SK-N-SH treated with all-trans-retinoic acid at 6 μM for 48 hours (cell line): ENCODE results near the gene MESP1.

Experiments used
- ATAC-seq: fragments of 200-7000 bp; cut with Tn5 transposase; 3 replicates; pipeline ENCODE4 v1.9.1; 2020; ENCODE audit warnings: mild to moderate bottlenecking, moderate library complexity
- ARNTL ChIP-seq: fragments of 450-650 bp; formaldehyde crosslinking; IDR thresholded peaks from 2 replicates; pipeline ENCODE4 v1.5.0; 2020; ENCODE audit warnings: low read depth, mild to moderate bottlenecking, moderate library complexity, borderline replicate concordance
- CSDC2 ChIP-seq: fragments of 250-450 bp; sonication (Bioruptor Pico); IDR thresholded peaks from 2 replicates; pipeline ENCODE4 v1.5.0; 2020; ENCODE audit warnings: mild to moderate bottlenecking, moderate library complexity
- CSRNP3 ChIP-seq: fragments of 250-450 bp; sonication (Bioruptor Pico); IDR thresholded peaks from 2 replicates; pipeline ENCODE4 v1.5.1; 2021; ENCODE audit warnings: mild to moderate bottlenecking, moderate library complexity
- ESRRG ChIP-seq: fragments of 250-450 bp; sonication (Bioruptor Pico); IDR thresholded peaks from 2 replicates; pipeline ENCODE4 v1.6.1; 2021; ENCODE audit warnings: mild to moderate bottlenecking
- GLIS3 ChIP-seq: fragments of 250-450 bp; sonication (Bioruptor Pico); IDR thresholded peaks from 2 replicates; pipeline ENCODE4 v1.5.0; 2020; ENCODE audit warnings: mild to moderate bottlenecking, moderate library complexity
- ISL1 ChIP-seq: fragments of 250-450 bp; sonication (Bioruptor Pico); IDR thresholded peaks from 2 replicates; pipeline ENCODE4 v2.1.2; 2022; ENCODE audit warnings: mild to moderate bottlenecking, moderate library complexity
- OSR1 ChIP-seq: fragments of 250-450 bp; sonication (Bioruptor Pico); IDR thresholded peaks from 2 replicates; pipeline ENCODE4 v1.8.0; 2022; ENCODE audit warnings: moderate library complexity, mild to moderate bottlenecking, inconsistent platforms
- POU6F1 ChIP-seq: fragments of 250-450 bp; sonication (Bioruptor Pico); IDR thresholded peaks from 2 replicates; pipeline ENCODE4 v1.8.0; 2021; ENCODE audit warnings: low read depth, mild to moderate bottlenecking, moderate library complexity, borderline replicate concordance
- PPARA ChIP-seq: fragments of 250-450 bp; sonication (Bioruptor Pico); IDR thresholded peaks from 2 replicates; pipeline ENCODE4 v1.5.0; 2020; ENCODE audit warnings: mild to moderate bottlenecking, borderline replicate concordance
- RARB ChIP-seq: fragments of 250-450 bp; sonication (Bioruptor Pico); IDR thresholded peaks from 2 replicates; pipeline ENCODE4 v1.8.0; 2021; ENCODE audit warnings: mild to moderate bottlenecking, moderate library complexity
- SNAI2 ChIP-seq: fragments of 250-450 bp; sonication (Bioruptor Pico); IDR thresholded peaks from 2 replicates; pipeline ENCODE4 v1.5.0; 2020; ENCODE audit warnings: mild to moderate bottlenecking, moderate library complexity
- TCF4 ChIP-seq: fragments of 250-450 bp; sonication (Bioruptor Pico); IDR thresholded peaks from 2 replicates; pipeline ENCODE4 v1.8.0; 2021; ENCODE audit warnings: mild to moderate bottlenecking, moderate library complexity, borderline replicate concordance
- TOX ChIP-seq: fragments of 250-450 bp; sonication (Bioruptor Pico); IDR thresholded peaks from 2 replicates; pipeline ENCODE4 v1.8.0; 2021; ENCODE audit warnings: mild to moderate bottlenecking, moderate library complexity, borderline replicate concordance
- TSHZ2 ChIP-seq: fragments of 250-450 bp; sonication (Bioruptor Pico); IDR thresholded peaks from 2 replicates; pipeline ENCODE4 v1.5.0; 2020; ENCODE audit warnings: mild to moderate bottlenecking, moderate library complexity
- ZC3H10 ChIP-seq: fragments of 250-450 bp; sonication (Bioruptor Pico); IDR thresholded peaks from 2 replicates; pipeline ENCODE4 v1.5.1; 2021; ENCODE audit warnings: mild to moderate bottlenecking, moderate library complexity
- ZFP3 ChIP-seq: fragments of 250-450 bp; sonication (Bioruptor Pico); IDR thresholded peaks from 2 replicates; pipeline ENCODE4 v1.5.0; 2020; ENCODE audit warnings: mild to moderate bottlenecking, moderate library complexity
- ZFP30 ChIP-seq: fragments of 450-650 bp; formaldehyde crosslinking; IDR thresholded peaks from 2 replicates; pipeline ENCODE4 v1.5.0; 2022; ENCODE audit warnings: mild to moderate bottlenecking, moderate library complexity
- ZNF565 ChIP-seq: fragments of 450-650 bp; formaldehyde crosslinking; conservative IDR thresholded peaks from 2 replicates; pipeline ENCODE4 v1.5.0; 2020; ENCODE audit warnings: low read depth, mild to moderate bottlenecking, moderate library complexity
- ZNF70 ChIP-seq: fragments of 450-650 bp; formaldehyde crosslinking; IDR thresholded peaks from 2 replicates; pipeline ENCODE4 v1.5.0; 2020; ENCODE audit warnings: mild to moderate bottlenecking, moderate library complexity
- ZNF8 ChIP-seq: fragments of 450-650 bp; formaldehyde crosslinking; IDR thresholded peaks from 2 replicates; pipeline ENCODE4 v1.5.0; 2020; ENCODE audit warnings: mild to moderate bottlenecking, moderate library complexity
- TF ChIP-seq, protein P1 (sequence below): fragments of 250-450 bp; sonication (Bioruptor Pico); IDR thresholded peaks from 2 replicates; pipeline ENCODE4 v1.8.0; 2020; ENCODE audit warnings: mild to moderate bottlenecking, moderate library complexity, borderline replicate concordance
- TF ChIP-seq, protein P2 (sequence below): fragments of 250-450 bp; sonication (Bioruptor Pico); IDR thresholded peaks from 2 replicates; pipeline ENCODE4 v1.5.1; 2020; ENCODE audit warnings: low read depth, mild to moderate bottlenecking, moderate library complexity

MESP1 gene

DNA sequence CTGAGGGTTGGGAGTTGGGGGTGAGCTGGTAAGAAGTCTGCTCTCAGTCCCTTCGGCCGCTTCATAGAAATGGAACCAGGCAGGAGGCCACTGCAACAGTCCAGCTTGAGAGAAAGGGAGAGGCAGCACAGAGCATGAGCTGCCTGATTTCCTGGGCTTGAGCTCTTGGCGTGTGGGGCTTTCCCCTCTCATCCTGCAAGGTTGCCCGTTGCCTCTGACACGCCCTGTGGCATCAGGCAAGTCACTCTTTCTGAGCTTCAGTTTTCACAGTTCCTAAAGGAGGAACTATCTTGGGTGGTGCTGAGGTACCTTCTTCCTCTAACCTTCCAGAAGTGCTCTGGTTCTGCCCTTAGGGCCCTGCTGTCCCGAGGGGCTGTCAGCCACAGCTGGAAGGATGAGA is 30.0 kb upstream of the MESP1 start:
- ATAC-seq = no peak
- TF ChIP-seq OSR1 (no peak), PPARA (CRISPR knock-in tag) (no peak), ARNTL (CRISPR knock-in tag) (no peak), RARB (CRISPR knock-in tag) (no peak), GLIS3 (CRISPR knock-in tag) (no peak), ZFP30 (CRISPR knock-in tag) (no peak), POU6F1 (CRISPR knock-in tag) (no peak), TOX (no peak), SNAI2 (CRISPR knock-in tag) (no peak), TSHZ2 (no peak), CSDC2 (CRISPR knock-in tag) (no peak), ZC3H10 (CRISPR knock-in tag) (no peak), ZNF565 (no peak), TCF4 (no peak), ESRRG (CRISPR knock-in tag) (no peak), ZFP3 (CRISPR knock-in tag) (no peak), CSRNP3 (CRISPR knock-in tag) (no peak)
- TF ChIP-seq, protein P1, sequence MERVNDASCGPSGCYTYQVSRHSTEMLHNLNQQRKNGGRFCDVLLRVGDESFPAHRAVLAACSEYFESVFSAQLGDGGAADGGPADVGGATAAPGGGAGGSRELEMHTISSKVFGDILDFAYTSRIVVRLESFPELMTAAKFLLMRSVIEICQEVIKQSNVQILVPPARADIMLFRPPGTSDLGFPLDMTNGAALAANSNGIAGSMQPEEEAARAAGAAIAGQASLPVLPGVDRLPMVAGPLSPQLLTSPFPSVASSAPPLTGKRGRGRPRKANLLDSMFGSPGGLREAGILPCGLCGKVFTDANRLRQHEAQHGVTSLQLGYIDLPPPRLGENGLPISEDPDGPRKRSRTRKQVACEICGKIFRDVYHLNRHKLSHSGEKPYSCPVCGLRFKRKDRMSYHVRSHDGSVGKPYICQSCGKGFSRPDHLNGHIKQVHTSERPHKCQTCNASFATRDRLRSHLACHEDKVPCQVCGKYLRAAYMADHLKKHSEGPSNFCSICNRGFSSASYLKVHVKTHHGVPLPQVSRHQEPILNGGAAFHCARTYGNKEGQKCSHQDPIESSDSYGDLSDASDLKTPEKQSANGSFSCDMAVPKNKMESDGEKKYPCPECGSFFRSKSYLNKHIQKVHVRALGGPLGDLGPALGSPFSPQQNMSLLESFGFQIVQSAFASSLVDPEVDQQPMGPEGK (CRISPR knock-in tag) = no peak
- TF ChIP-seq, protein P2, sequence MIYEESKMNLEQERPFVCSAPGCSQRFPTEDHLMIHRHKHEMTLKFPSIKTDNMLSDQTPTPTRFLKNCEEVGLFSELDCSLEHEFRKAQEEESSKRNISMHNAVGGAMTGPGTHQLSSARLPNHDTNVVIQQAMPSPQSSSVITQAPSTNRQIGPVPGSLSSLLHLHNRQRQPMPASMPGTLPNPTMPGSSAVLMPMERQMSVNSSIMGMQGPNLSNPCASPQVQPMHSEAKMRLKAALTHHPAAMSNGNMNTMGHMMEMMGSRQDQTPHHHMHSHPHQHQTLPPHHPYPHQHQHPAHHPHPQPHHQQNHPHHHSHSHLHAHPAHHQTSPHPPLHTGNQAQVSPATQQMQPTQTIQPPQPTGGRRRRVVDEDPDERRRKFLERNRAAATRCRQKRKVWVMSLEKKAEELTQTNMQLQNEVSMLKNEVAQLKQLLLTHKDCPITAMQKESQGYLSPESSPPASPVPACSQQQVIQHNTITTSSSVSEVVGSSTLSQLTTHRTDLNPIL (CRISPR knock-in tag) = no peak

- TF ChIP-seq ISL1 (CRISPR knock-in tag) (no peak), ZFP3 (CRISPR knock-in tag) (peak; percentile 89)
- no peak for ATAC-seq
Measured at GRCh38 chr15:89780601-89781000, 29.6 kb upstream of the MESP1 start.

DNA sequence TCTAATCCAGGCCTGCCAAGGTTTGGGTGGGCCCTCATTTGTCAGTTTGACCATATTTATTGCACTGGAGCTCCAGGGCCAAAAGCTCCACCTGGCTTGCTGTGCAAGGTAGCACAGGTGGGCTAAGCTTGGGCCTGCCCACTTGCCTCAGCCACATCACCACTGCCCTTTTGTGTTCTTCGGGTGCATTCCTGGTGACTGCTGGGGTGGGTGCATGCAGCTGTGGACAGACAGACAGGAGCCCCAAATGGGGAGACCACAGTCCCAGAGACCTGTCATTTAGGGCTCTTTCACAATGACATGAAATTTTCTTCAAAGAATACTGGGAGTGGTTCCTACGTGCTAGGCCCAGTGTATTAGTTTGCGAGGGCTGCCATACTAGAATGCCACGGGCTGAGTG is 27.8 kb upstream of the MESP1 start:
- TF ChIP-seq ZC3H10 (CRISPR knock-in tag) = no peak
- no peak for TF ChIP-seq ZNF565
- TF ChIP-seq ARNTL (CRISPR knock-in tag) = no peak
- no peak for ATAC-seq

DNA sequence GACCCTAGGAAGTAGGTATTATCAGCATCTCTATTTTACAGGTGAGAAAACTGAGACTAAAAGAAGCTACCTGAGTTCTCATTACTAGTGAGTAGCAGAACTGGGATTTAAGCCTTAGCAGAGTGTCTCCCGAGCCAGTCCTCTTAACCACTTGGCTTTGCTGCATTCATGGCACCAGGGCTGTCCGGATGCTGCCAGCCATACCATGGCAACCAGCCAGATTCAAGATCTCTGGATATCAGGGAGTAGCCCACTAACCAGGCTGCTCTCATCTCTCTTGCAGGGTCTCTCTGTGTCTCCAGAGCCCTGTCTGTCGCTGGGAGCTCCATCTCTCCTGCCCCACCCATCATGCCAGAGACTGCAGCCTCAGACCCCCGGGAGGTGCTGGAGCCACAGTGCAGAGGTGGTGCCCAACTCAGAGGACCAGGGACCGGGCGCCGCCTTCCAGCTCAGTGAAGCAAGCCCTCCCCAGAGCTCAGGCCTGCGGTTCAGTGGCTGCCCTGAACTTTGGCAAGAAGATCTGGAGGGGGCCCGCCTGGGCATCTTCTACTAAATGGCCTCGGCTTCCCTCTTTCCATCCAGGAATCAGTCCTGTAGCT is 26.8 kb upstream of the MESP1 start:
- ATAC-seq = no peak
- no peak for TF ChIP-seq GLIS3 (CRISPR knock-in tag)
- TF ChIP-seq ZC3H10 (CRISPR knock-in tag) = no peak
- TF ChIP-seq ESRRG (CRISPR knock-in tag) = no peak
- TF ChIP-seq TSHZ2 = no peak
- no peak for TF ChIP-seq CSDC2 (CRISPR knock-in tag)
- TF ChIP-seq TCF4 = no peak
- TF ChIP-seq ISL1 (CRISPR knock-in tag) = no peak
- no peak for TF ChIP-seq ZNF70
- no peak for TF ChIP-seq ZNF8 (CRISPR knock-in tag)
- no peak for TF ChIP-seq ZFP3 (CRISPR knock-in tag)
- no peak for TF ChIP-seq POU6F1 (CRISPR knock-in tag)
- no peak for TF ChIP-seq OSR1
- TF ChIP-seq RARB (CRISPR knock-in tag) = no peak
- TF ChIP-seq TOX = no peak
- TF ChIP-seq ARNTL (CRISPR knock-in tag) = no peak
